Psoas muscle (tissue), 8 donors: Measurements from ENCODE around the gene PSAP. TPM values are rescaled to one million over a fixed set of nuclear protein-coding genes. Genes with fewer than 3 reads are reported as not detected.
A peak's percentile ranks its signal among the peaks of the same experiment; 100 is the strongest.

Experiments used
- ATAC-seq, 4 donors: fragments of 200-7000 bp; cut with Tn5 transposase; one replicate each; pipeline ENCODE4 v1.9.1; 2020; ENCODE audit warnings: moderate library complexity in 3 of 4, mild to moderate bottlenecking in 2 of 4
- DNase-seq, 2 donors: peaks; one replicate each; pipeline ENCODE4 v3.0.0-alpha.2; 2020
- H3K27ac ChIP-seq: fragments of 200-600 bp; one replicate; pipeline ENCODE4 v1.8.0; 2022
- H3K27me3 ChIP-seq, 3 donors: fragments of 200-600 bp in 1 of 3; one replicate each; pipeline versions ENCODE4 v1.6.1 to v1.8.0; 2013 to 2022; ENCODE audit warnings: low read length in 2 of 3, mild to moderate bottlenecking in 2 of 3, moderate library complexity in 1 of 3; ENCODE audit not compliant: insufficient read depth in 3 of 3
- H3K36me3 ChIP-seq, 2 donors: fragments of 200-600 bp in 1 of 2; one replicate each; pipeline versions ENCODE4 v1.6.1 to v1.8.0; 2013 to 2022; ENCODE audit warnings: low read depth in 1 of 2, mild to moderate bottlenecking in 1 of 2, moderate library complexity in 1 of 2; ENCODE audit not compliant: insufficient read depth in 1 of 2
- H3K4me1 ChIP-seq: fragments of 200-600 bp; one replicate; pipeline ENCODE4 v1.8.0; 2022
- H3K4me3 ChIP-seq: fragments of 200-600 bp; one replicate; pipeline ENCODE4 v1.8.0; 2022; ENCODE audit warnings: mild to moderate bottlenecking
- H3K9me3 ChIP-seq: fragments of 200-600 bp; one replicate; pipeline ENCODE4 v1.8.0; 2022
- WGBS, 3 donors: extraction: QIAGEN DNeasy Blood & Tissue Kit; methylation state at CpG; one replicate each; pipeline versions ENCODE4 v1.1.6 to v1.1.7; 2013; 5-methylcytosine and 5-hydroxymethylcytosine counted together
- intact Hi-C, 2 donors: fragments of 100-400 bp; cut with DNase I; formaldehyde crosslinking; loops; one replicate each; pipeline versions ENCODE4 v1.11.0 to v1.14.2; 2022
- polyA plus RNA-seq, 3 donors: library from polyadenylated mRNA; stranded (reverse); fragments of 200-250 nt; gene quantifications; one replicate each; pipeline ENCODE4 v1.2.3, GENCODE V29; 2013
- total RNA-seq, 4 donors: library from RNA; stranded (reverse); fragmentation: NEBNext Ultra II Directional in 2 of 4; extraction: Animal tissue kit (Norgen Biotek cat#: 25700) in 2 of 4; gene quantifications; one replicate each; pipeline versions ENCODE4 v1.2.1 to v1.2.4, GENCODE V29; 2021 to 2023
- TF ChIP-seq, protein P1 (sequence below): fragments of 200-600 bp; IDR thresholded peaks from one replicate; pipeline ENCODE4 v1.8.0; 2022; ENCODE audit warnings: antibody characterized with exemption
- donor health status: healthy with polysubstance abuse.
- donor health status: DM: no; HTN: no; CAD: no; lungs with moderate emphysema.
- donor health status: Bipolar disorder and iron deficiency.
- donor health status: healthy.
- donor health status: DM: yes; HTN: yes; CAD: no.
- donor health status: DM: no; HTN: no; CAD: no.
- donor health status: DM: no; HTN: no; CAD: no.
- donor health status: DM: yes; HTN: yes; CAD: no.

Gene PSAP
- total and polyA plus RNA-seq, 7 donors, result 634 to 1,725 (median 1,049) TPM

DNA sequence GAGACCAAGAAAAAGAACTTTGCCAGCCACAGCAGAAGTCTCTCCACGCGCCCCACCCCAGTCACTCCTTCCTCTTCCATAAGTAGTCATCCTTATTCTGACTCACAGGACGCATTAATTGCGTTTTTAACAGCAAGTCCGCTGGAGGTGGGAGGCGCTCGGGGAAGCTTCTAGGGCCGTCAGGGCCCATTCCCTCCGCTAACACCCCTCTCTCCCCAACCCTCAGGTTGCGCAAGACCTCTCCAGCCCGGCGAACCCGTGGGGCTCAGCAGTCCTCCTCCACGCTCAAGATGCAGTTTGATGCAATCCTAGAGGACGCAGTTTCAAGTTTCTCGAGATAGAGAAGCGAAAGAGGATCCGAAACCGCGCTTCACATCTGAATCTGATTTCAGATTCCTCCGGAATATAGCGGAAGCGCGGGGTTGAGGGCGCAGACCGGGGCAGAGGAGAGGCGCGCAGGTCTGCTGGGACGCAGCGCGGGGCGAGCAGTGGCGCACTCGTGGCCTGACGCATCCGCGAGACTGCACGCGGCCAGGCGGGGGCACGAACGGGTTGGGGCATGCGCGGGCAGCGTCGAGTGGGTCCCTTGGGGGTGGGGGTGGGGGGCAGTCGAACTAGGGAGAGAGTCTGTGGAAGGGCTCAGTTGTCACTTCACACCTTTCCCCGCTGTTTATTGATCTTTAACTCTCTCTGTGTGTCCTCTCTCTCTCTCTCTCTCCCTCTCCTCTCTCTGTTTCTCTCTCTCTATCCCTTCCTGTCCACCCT, 37.8 kb upstream of the PSAP start:
- Histone ChIP-seq H3K36me3 (no peaks in the 10 kb centered on the region), H3K27ac (peak overlapping the region; percentile 86), H3K9me3 (no peaks in the 10 kb centered on the region), H3K4me3 (peak overlapping the region; percentile 72), H3K4me1 (peaks cover 5% of the 10 kb centered on the region), H3K27me3 (no peaks in the 10 kb centered on the region)
- ATAC-seq (peak; percentile 92 to 98 (median 96)), DNase-seq (peak; percentile 87 to 93)
- intact Hi-C loops, result no loop called here
- WGBS, 3 donors, result 1% methylated on average over 43 to 48 of the region's 48 CpGs
- TF ChIP-seq, protein P1, sequence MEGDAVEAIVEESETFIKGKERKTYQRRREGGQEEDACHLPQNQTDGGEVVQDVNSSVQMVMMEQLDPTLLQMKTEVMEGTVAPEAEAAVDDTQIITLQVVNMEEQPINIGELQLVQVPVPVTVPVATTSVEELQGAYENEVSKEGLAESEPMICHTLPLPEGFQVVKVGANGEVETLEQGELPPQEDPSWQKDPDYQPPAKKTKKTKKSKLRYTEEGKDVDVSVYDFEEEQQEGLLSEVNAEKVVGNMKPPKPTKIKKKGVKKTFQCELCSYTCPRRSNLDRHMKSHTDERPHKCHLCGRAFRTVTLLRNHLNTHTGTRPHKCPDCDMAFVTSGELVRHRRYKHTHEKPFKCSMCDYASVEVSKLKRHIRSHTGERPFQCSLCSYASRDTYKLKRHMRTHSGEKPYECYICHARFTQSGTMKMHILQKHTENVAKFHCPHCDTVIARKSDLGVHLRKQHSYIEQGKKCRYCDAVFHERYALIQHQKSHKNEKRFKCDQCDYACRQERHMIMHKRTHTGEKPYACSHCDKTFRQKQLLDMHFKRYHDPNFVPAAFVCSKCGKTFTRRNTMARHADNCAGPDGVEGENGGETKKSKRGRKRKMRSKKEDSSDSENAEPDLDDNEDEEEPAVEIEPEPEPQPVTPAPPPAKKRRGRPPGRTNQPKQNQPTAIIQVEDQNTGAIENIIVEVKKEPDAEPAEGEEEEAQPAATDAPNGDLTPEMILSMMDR, result no peak

DNA sequence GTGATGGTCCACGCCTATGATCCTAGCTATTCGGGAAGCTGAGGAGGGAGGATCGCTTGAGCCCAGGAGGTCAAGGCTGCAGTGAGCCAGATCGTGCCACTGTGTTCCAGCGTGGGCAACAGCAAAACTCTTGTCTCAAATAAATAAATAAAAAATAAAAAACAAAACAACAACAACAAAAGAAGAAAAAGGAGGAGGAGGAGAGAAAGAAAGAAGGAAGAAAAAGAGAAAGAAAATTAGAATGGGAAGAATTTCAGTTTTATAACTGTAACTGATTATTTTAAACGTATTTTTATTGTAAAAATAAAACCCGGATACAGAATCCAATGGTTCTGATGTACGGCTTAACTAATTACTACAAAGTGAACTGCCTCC, 37.2 kb upstream of the PSAP start:
- TF ChIP-seq, protein P1, result no peak
- no peaks in the 10 kb centered on the region for H3K27me3 ChIP-seq
- no peaks in the 10 kb centered on the region for H3K36me3 ChIP-seq
- intact Hi-C loops, result no loop called here
- peaks cover 6% of the 10 kb centered on the region for H3K4me1 ChIP-seq
- peak overlapping the region; percentile 72 for H3K4me3 ChIP-seq
- no peak for DNase-seq
- WGBS, 3 donors, result 49 to 60% (median 50%) methylated on average over 8 of the region's 8 CpGs
- no peak for ATAC-seq
- peak overlapping the region; percentile 86 for H3K27ac ChIP-seq
- no peaks in the 10 kb centered on the region for H3K9me3 ChIP-seq

DNA sequence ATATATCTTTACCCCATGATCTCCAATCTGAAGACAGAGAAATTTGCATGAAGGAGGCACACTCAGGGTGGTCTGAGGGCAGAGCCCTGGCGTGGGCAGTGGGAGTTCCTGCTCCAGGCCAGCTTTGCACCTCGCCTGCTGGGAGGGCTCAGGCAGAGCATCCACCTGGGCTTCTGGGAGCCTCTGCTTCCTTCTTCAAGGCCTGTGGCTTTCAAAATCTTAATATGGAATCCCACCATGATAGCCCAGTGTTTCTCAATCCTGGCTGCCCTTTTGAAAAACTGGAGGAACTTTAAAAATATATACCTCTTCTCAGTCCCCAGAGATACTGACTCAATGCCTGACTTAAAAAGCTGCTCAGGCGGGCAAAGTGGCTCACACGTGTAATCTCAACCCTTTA, 36.7 kb upstream of the PSAP start:
- H3K4me1 ChIP-seq, result peaks cover 9% of the 10 kb centered on the region
- TF ChIP-seq, protein P1, result no peak
- H3K9me3 ChIP-seq, result no peaks in the 10 kb centered on the region
- DNase-seq, result no peak
- peak overlapping the region; percentile 86 for H3K27ac ChIP-seq
- intact Hi-C loops, result no loop called here
- H3K4me3 ChIP-seq, result peak overlapping the region; percentile 72
- ATAC-seq, result no peak
- H3K27me3 ChIP-seq, result no peaks in the 10 kb centered on the region
- WGBS, 3 donors, result 86 to 89% (median 87%) methylated on average over 4 of the region's 4 CpGs
- H3K36me3 ChIP-seq, result no peaks in the 10 kb centered on the region

DNA sequence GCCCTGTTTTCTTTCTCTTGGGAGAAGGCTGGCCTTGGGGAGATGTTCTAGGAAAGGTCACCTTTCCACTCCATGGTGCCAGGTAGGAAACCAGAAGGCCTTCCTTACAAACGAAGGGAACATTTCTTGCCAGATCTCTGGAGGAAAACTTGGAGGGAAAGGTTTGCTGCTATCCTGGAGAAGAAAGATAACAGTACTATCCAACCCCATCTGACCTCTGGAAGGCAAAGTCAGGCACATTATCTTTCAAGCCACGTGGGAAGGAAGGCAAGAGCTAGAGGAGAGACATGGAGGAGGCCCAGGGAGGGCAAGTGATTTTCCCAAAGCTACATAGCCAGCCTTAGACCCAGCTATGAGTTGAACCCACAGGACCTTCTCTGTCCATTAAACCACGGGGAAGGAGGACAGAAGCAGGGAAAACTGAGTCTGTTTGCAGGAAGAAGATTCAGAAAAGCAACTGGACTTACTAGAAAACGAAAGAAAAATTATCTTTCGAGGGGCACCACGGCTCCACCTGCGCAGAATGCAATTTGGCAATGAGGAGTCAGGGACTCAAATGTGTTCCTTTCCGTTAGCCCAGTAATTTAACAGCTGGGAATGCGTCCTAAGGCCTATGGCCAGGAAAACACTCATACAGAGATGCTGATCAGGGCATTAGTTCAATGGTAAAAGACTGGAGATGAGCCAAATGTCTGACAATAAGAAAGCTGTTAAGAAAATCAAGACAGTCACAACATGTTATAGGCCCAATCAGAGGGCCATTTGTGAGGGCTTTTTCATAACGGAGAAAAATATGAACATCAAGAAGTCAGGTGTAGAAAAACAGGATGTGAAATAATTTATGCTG, 32.0 kb upstream of the PSAP start:
- DNase-seq (no peak), ATAC-seq (peak; percentile 39 to 72 (median 55))
- 23 to 26% (median 25%) methylated on average over 10 of the region's 10 CpGs for WGBS, 3 donors
- Histone ChIP-seq H3K4me3 (no peak overlapping the region), H3K27me3 (no peaks in the 10 kb centered on the region), H3K36me3 (no peaks in the 10 kb centered on the region), H3K27ac (peak overlapping the region; percentile 20), H3K4me1 (peaks cover 5% of the 10 kb centered on the region), H3K9me3 (no peaks in the 10 kb centered on the region)
- intact Hi-C loops, result no loop called here
- TF ChIP-seq, protein P1, result no peak
